ENCODE measurements around the gene SLC18B1. TPM values are rescaled to one million over a fixed set of nuclear protein-coding genes. Genes with fewer than 3 reads are reported as not detected.

The SLC18B1 gene
- total and polyA plus RNA-seq, 7 donors: 0.69 to 2.2 (median 1.3) TPM

- TF ChIP-seq CTCF (IDR thresholded peaks at IDR 0.05): no peak
- no peaks in the 10 kb centered on the region for H3K9me3 ChIP-seq
- no peaks in the 10 kb centered on the region for H3K27me3 ChIP-seq (ENCODE audit: insufficient read depth in 3 of 3, low read length in 2 of 3)
- DNase-seq: no peak
- intact Hi-C loops (cut with DNase I): no loop called here
- H3K4me1 ChIP-seq: no peaks in the 10 kb centered on the region
- 67 to 74% (median 73%) methylated on average over 6 of the region's 6 CpGs for WGBS, 3 donors
- no peak overlapping the region for H3K4me3 ChIP-seq
- ATAC-seq: no peak
- H3K36me3 ChIP-seq (ENCODE audit: insufficient read depth in 1 of 2, low read depth in 1 of 2): no peaks in the 10 kb centered on the region
- no peak overlapping the region for H3K27ac ChIP-seq
Measured at GRCh38 chr6:132725947-132726607, 72.4 kb downstream of the SLC18B1 start.

GRCh38 chr6:132725471-132725870 is 73.0 kb downstream of the SLC18B1 start:
- Histone ChIP-seq H3K27ac (no peak overlapping the region), H3K36me3 (ENCODE audit: insufficient read depth in 1 of 2, low read depth in 1 of 2) (no peaks in the 10 kb centered on the region), H3K27me3 (ENCODE audit: insufficient read depth in 3 of 3, low read length in 2 of 3) (no peaks in the 10 kb centered on the region), H3K4me1 (no peaks in the 10 kb centered on the region), H3K4me3 (no peak overlapping the region), H3K9me3 (no peaks in the 10 kb centered on the region)
- TF ChIP-seq CTCF (IDR thresholded peaks at IDR 0.05): no peak
- intact Hi-C loops (cut with DNase I): no loop called here
- 86 to 89% (median 87%) methylated on average over 6 of the region's 6 CpGs for WGBS, 3 donors
- no peak for ATAC-seq
- no peak for DNase-seq

GRCh38 chr6:132719736-132720448 is 78.5 kb downstream of the SLC18B1 start:
- Histone ChIP-seq H3K4me1 (no peaks in the 10 kb centered on the region), H3K27me3 (ENCODE audit: insufficient read depth in 3 of 3, low read length in 2 of 3) (no peaks in the 10 kb centered on the region), H3K4me3 (no peak overlapping the region), H3K9me3 (no peaks in the 10 kb centered on the region), H3K27ac (no peak overlapping the region), H3K36me3 (ENCODE audit: insufficient read depth in 1 of 2, low read depth in 1 of 2) (no peaks in the 10 kb centered on the region)
- intact Hi-C loops (cut with DNase I): no loop called here
- 92 to 95% (median 93%) methylated on average over 10 of the region's 10 CpGs for WGBS, 3 donors
- ATAC-seq (no peak), DNase-seq (no peak)
- no peak for TF ChIP-seq CTCF (IDR thresholded peaks at IDR 0.05)

Other genes with a start within 250 kb of the SLC18B1 start
- gene TAAR8, start 246.0 kb downstream of the SLC18B1 start, total RNA-seq: not detected
- not detected for gene TAAR8, start 246.0 kb downstream of the SLC18B1 start, polyA plus RNA-seq
- not detected for gene TAAR6, start 228.3 kb downstream of the SLC18B1 start, total RNA-seq
- gene TAAR6, start 228.3 kb downstream of the SLC18B1 start, polyA plus RNA-seq: not detected
- not detected for gene TAAR5, start 208.9 kb downstream of the SLC18B1 start, total RNA-seq
- not detected for gene TAAR5, start 208.9 kb downstream of the SLC18B1 start, polyA plus RNA-seq
- not detected for gene TAAR2, start 174.4 kb downstream of the SLC18B1 start, total RNA-seq
- gene TAAR2, start 174.4 kb downstream of the SLC18B1 start, polyA plus RNA-seq: not detected
- not detected for gene TAAR1, start 139.5 kb downstream of the SLC18B1 start, total RNA-seq
- not detected for gene TAAR1, start 139.5 kb downstream of the SLC18B1 start, polyA plus RNA-seq
- under 1 TPM; 0.25 to 0.62 (median 0.40) TPM for gene VNN1, start 84.6 kb downstream of the SLC18B1 start, total RNA-seq
- gene VNN1, start 84.6 kb downstream of the SLC18B1 start, polyA plus RNA-seq: under 1 TPM; 0.06 to 0.32 (median 0.18) TPM
- gene VNN2, start 40.7 kb downstream of the SLC18B1 start, total RNA-seq: 1 to 10 TPM in 2 of 4 donors, under 1 TPM in 2; 0.88 to 1.8 (median 1.0) TPM
- under 1 TPM in 2 of 3 donors, not detected in 1; 0.22 to 0.38 TPM for gene VNN2, start 40.7 kb downstream of the SLC18B1 start, polyA plus RNA-seq
- gene RPS12, start 15.9 kb upstream of the SLC18B1 start, total RNA-seq: 100 to 1,000 TPM; 426 to 649 (median 594) TPM
- 1,000 to 10,000 TPM; 1,487 to 2,233 (median 1,787) TPM for gene RPS12, start 15.9 kb upstream of the SLC18B1 start, polyA plus RNA-seq